Ishikawa (cell line): ENCODE results near the gene CLDN14.

ENCODE experiments used
- CREB1 ChIP-seq: IDR thresholded peaks from 2 replicates; pipeline ENCODE4 v1.6.1; 2012; ENCODE audit warnings: low read depth
- EP300 ChIP-seq: IDR thresholded peaks from 2 replicates; pipeline ENCODE4 v1.6.1; 2012; ENCODE audit warnings: borderline replicate concordance
- FOXM1 ChIP-seq: IDR thresholded peaks from 2 replicates; pipeline ENCODE4 v1.6.1; 2012; ENCODE audit warnings: low read depth, borderline replicate concordance
- MAX ChIP-seq: IDR thresholded peaks from 2 replicates; pipeline ENCODE4 v1.6.1; 2012
- REST ChIP-seq: IDR thresholded peaks from 2 replicates; pipeline ENCODE4 v1.6.1; 2012; ENCODE audit warnings: low read depth, mild to moderate bottlenecking
- TAF1 ChIP-seq: IDR thresholded peaks from 2 replicates; pipeline ENCODE4 v1.6.1; 2012; ENCODE audit warnings: low read depth, mild to moderate bottlenecking
- YY1 ChIP-seq: IDR thresholded peaks from 2 replicates; pipeline ENCODE4 v1.6.1; 2012; ENCODE audit warnings: low read depth
- ZBTB7A ChIP-seq: IDR thresholded peaks from 2 replicates; pipeline ENCODE4 v1.6.1; 2012; ENCODE audit warnings: low read depth

GRCh38 chr21:36419241-36419640 lies 60.7 kb downstream of the CLDN14 start:
- TF ChIP-seq REST (no peak), EP300 (no peak), FOXM1 (no peak), TAF1 (no peak), MAX (no peak), ZBTB7A (no peak), YY1 (no peak), CREB1 (no peak)
